Measurements from ENCODE around the gene NTM.

Gene NTM

DNA sequence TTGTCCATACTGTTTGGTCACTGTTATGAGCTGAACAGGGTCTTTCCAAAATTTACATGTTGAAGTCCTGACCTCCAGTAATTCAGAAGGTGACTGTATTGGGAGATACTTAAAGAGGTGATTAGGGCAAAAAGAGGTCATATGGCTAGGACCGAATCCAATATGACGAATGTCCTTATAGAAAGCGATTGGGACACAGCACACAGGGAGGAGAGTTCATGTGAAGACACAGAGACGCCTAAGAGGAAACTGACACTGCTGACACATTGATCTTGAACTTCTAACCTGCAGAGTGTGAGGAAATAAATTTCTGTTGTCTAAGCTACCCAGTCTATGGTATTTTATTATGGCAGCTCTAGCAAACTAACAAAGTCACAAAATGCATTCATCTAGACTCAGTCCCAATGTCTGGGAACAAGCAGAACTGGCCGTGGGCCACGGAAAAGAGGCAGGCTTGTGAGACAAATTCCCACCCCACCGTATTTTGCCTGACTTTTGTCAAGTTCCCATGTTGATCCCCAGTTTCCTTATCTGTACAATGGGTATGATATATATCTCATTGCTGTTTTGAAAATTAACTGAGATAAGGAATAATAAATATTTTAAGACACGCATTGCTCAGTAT lies 295.0 kb downstream of the NTM start:
- H3K36me3 ChIP-seq (ENCODE audit: control insufficient read depth, insufficient read depth, low read length), result no peaks in the 10 kb centered on the region
- no peak overlapping the region for H3K56ac ChIP-seq (ENCODE audit: low read length)
- H3K27me3 ChIP-seq (ENCODE audit: insufficient read depth, low read length, poor library complexity), result no peaks in the 10 kb centered on the region
- H2BK15ac ChIP-seq (replicated peaks; ENCODE audit: low read depth), result no peak overlapping the region
- no peak overlapping the region for H4K5ac ChIP-seq (ENCODE audit: low read length)
- H4K8ac ChIP-seq (ENCODE audit: low read depth, low read length), result no peak overlapping the region
- H2AK5ac ChIP-seq (ENCODE audit: low read length), result no peak overlapping the region
- H3K79me1 ChIP-seq (ENCODE audit: low read length), result no peaks in the 10 kb centered on the region
- H3K27ac ChIP-seq (ENCODE audit: low read depth, low read length), result no peak overlapping the region
- H3K4me2 ChIP-seq (ENCODE audit: low read length), result no peak overlapping the region
- no peak overlapping the region for H3K9ac ChIP-seq (ENCODE audit: low read length)
- no peak overlapping the region for H3K4ac ChIP-seq (ENCODE audit: low read depth, low read length)
- no peak for DNase-seq
- WGBS (ENCODE audit: extremely low coverage, insufficient coverage, low lambda C conversion rate), result no CpG with 5 or more reads among the region's 8 CpGs
- H3K79me2 ChIP-seq (ENCODE audit: control insufficient read depth, insufficient read depth, low read length), result no peaks in the 10 kb centered on the region
- no peak overlapping the region for H3K18ac ChIP-seq (ENCODE audit: low read length)
- H3K4me3 ChIP-seq (ENCODE audit: low read length), result no peak overlapping the region
- H2BK5ac ChIP-seq (ENCODE audit: low read length), result no peak overlapping the region
- H2BK120ac ChIP-seq (ENCODE audit: low read depth, low read length), result no peak overlapping the region
- peaks cover 10% of the 10 kb centered on the region for H3K4me1 ChIP-seq (ENCODE audit: control insufficient read depth, low read depth, low read length)
- no peak overlapping the region for H3K23ac ChIP-seq (ENCODE audit: low read length)

DNA sequence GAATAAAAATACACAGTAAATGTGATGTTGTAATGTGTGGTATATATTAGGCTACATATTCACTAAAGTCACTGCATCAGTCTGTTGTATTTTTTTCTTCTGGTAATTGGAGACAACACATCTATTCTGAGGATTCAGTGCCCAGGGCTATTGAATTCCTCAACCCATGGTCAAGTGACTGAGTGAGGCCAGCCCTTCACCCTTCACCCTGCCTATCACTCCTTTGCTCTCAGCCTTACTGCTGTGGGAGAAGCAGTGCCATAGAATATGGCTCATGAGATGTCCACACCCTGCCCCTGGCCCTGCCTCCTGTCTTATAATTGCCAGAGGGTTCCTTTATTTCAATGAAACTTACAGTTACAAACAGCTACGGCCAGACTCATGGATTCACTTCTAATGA lies 295.6 kb downstream of the NTM start:
- no peak overlapping the region for H3K56ac ChIP-seq (ENCODE audit: low read length)
- no peak for DNase-seq
- no peak overlapping the region for H3K23ac ChIP-seq (ENCODE audit: low read length)
- H3K4ac ChIP-seq (ENCODE audit: low read depth, low read length), result no peak overlapping the region
- no CpG with 5 or more reads among the region's 1 CpG for WGBS (ENCODE audit: extremely low coverage, insufficient coverage, low lambda C conversion rate)
- no peak overlapping the region for H3K18ac ChIP-seq (ENCODE audit: low read length)
- no peak overlapping the region for H2BK120ac ChIP-seq (ENCODE audit: low read depth, low read length)
- no peak overlapping the region for H2BK15ac ChIP-seq (replicated peaks; ENCODE audit: low read depth)
- no peak overlapping the region for H3K4me2 ChIP-seq (ENCODE audit: low read length)
- H3K4me3 ChIP-seq (ENCODE audit: low read length), result no peak overlapping the region
- peaks cover 9% of the 10 kb centered on the region for H3K4me1 ChIP-seq (ENCODE audit: control insufficient read depth, low read depth, low read length)
- H2BK5ac ChIP-seq (ENCODE audit: low read length), result no peak overlapping the region
- no peaks in the 10 kb centered on the region for H3K36me3 ChIP-seq (ENCODE audit: control insufficient read depth, insufficient read depth, low read length)
- no peaks in the 10 kb centered on the region for H3K79me1 ChIP-seq (ENCODE audit: low read length)
- H3K27ac ChIP-seq (ENCODE audit: low read depth, low read length), result no peak overlapping the region
- H2AK5ac ChIP-seq (ENCODE audit: low read length), result no peak overlapping the region
- H4K5ac ChIP-seq (ENCODE audit: low read length), result no peak overlapping the region
- no peaks in the 10 kb centered on the region for H3K27me3 ChIP-seq (ENCODE audit: insufficient read depth, low read length, poor library complexity)
- H3K9ac ChIP-seq (ENCODE audit: low read length), result no peak overlapping the region
- H3K79me2 ChIP-seq (ENCODE audit: control insufficient read depth, insufficient read depth, low read length), result no peaks in the 10 kb centered on the region
- no peak overlapping the region for H4K8ac ChIP-seq (ENCODE audit: low read depth, low read length)

- WGBS (ENCODE audit: extremely low coverage, insufficient coverage, low lambda C conversion rate), result no CpG with 5 or more reads among the region's 5 CpGs
- H3K4me3 ChIP-seq (ENCODE audit: low read length), result no peak overlapping the region
Observed at GRCh38 chr11:131666617-131667016, 296.2 kb downstream of the NTM start.

DNA sequence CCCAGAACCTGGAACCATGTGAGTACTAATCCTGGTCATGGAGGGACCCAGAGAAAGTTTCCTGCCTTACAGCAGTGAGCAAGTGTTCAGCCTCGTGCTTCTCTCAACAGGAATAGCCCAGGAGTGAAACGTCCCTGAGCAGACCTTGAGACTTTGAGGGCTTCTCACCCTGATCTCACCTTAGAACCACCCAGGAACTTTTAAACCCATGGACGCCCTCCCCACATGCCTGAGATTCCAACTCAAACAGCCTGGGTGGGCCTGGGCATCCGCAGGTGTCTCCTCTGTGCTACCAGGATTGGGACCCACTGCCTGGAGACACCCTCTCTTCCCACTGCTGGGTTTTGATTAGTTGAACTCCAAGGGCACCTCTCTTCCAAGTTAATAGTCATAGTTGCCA lies 297.2 kb downstream of the NTM start:
- Histone ChIP-seq H3K4ac (ENCODE audit: low read depth, low read length) (no peak overlapping the region), H3K27ac (ENCODE audit: low read depth, low read length) (no peak overlapping the region), H3K27me3 (ENCODE audit: insufficient read depth, low read length, poor library complexity) (no peaks in the 10 kb centered on the region), H4K5ac (ENCODE audit: low read length) (no peak overlapping the region), H3K18ac (ENCODE audit: low read length) (no peak overlapping the region), H2AK5ac (ENCODE audit: low read length) (no peak overlapping the region), H3K4me1 (ENCODE audit: control insufficient read depth, low read depth, low read length) (peaks cover 4% of the 10 kb centered on the region), H4K8ac (ENCODE audit: low read depth, low read length) (no peak overlapping the region), H3K36me3 (ENCODE audit: control insufficient read depth, insufficient read depth, low read length) (no peaks in the 10 kb centered on the region), H3K56ac (ENCODE audit: low read length) (no peak overlapping the region), H3K23ac (ENCODE audit: low read length) (no peak overlapping the region), H3K9ac (ENCODE audit: low read length) (no peak overlapping the region), H3K79me2 (ENCODE audit: control insufficient read depth, insufficient read depth, low read length) (no peaks in the 10 kb centered on the region), H3K4me3 (ENCODE audit: low read length) (no peak overlapping the region), H3K79me1 (ENCODE audit: low read length) (no peaks in the 10 kb centered on the region), H3K4me2 (ENCODE audit: low read length) (no peak overlapping the region), H2BK120ac (ENCODE audit: low read depth, low read length) (no peak overlapping the region), H2BK5ac (ENCODE audit: low read length) (no peak overlapping the region), H2BK15ac (replicated peaks; ENCODE audit: low read depth) (no peak overlapping the region)
- DNase-seq, result no peak
- WGBS (ENCODE audit: extremely low coverage, insufficient coverage, low lambda C conversion rate), result no CpG with 5 or more reads among the region's 4 CpGs

More at GRCh38 chr11:131666617-131667016, 296.2 kb downstream of the NTM start:
- Histone ChIP-seq H3K4me1 (ENCODE audit: control insufficient read depth, low read depth, low read length) (peaks cover 9% of the 10 kb centered on the region), H3K79me1 (ENCODE audit: low read length) (no peaks in the 10 kb centered on the region), H2BK5ac (ENCODE audit: low read length) (no peak overlapping the region), H4K5ac (ENCODE audit: low read length) (no peak overlapping the region), H2AK5ac (ENCODE audit: low read length) (no peak overlapping the region), H3K18ac (ENCODE audit: low read length) (no peak overlapping the region), H3K27ac (ENCODE audit: low read depth, low read length) (no peak overlapping the region), H3K4me2 (ENCODE audit: low read length) (no peak overlapping the region), H3K79me2 (ENCODE audit: control insufficient read depth, insufficient read depth, low read length) (no peaks in the 10 kb centered on the region), H2BK120ac (ENCODE audit: low read depth, low read length) (no peak overlapping the region), H3K9ac (ENCODE audit: low read length) (no peak overlapping the region), H3K56ac (ENCODE audit: low read length) (no peak overlapping the region), H3K23ac (ENCODE audit: low read length) (no peak overlapping the region), H4K8ac (ENCODE audit: low read depth, low read length) (no peak overlapping the region), H3K36me3 (ENCODE audit: control insufficient read depth, insufficient read depth, low read length) (no peaks in the 10 kb centered on the region), H2BK15ac (replicated peaks; ENCODE audit: low read depth) (no peak overlapping the region), H3K27me3 (ENCODE audit: insufficient read depth, low read length, poor library complexity) (no peaks in the 10 kb centered on the region), H3K4ac (ENCODE audit: low read depth, low read length) (no peak overlapping the region)
- no peak for DNase-seq

DNA sequence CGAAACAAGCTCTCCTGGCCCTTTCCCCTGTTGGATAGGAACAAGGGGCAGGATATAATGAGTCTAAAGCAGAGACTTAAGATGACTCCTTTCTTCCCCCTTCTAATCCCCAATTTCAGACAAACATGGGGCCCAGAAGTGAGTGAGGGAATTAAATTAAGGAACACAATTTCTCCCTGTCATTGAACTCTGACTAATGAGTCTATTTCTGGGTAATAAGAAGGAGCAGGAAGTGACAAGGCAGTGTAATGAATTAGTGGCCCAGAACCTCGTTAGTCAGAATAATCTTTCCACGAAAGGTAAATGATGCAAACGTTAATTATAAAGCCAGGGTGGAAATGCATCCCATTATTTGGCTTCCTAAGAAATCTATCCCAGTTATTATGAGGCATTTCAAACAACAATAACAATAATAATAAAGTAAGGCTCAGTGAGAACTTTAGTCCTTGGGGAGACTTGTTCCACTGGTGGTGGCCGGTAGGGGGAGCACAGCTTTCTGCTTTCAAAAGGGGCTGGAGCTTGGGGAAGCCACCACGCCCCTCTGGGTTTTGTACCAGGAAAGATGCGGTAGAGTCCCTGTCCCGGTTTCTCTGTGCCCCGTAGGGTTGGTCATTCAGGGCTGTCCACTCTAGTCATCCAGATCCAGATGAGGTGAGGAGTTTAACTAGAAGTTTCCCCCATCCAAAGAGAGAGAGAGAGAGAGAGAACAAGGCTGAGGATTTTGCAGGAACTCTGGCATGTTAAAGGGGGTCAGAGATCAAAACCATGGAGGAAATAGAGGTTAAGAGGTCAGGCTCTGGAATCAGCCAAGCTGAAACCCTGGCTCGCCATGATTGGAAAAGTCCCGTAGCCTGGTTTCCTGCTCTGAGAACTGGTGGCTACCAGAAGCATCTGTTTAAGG lies 298.3 kb downstream of the NTM start:
- WGBS (ENCODE audit: extremely low coverage, insufficient coverage, low lambda C conversion rate), result no CpG with 5 or more reads among the region's 11 CpGs
- Histone ChIP-seq H3K56ac (ENCODE audit: low read length) (no peak overlapping the region), H2BK120ac (ENCODE audit: low read depth, low read length) (no peak overlapping the region), H3K23ac (ENCODE audit: low read length) (no peak overlapping the region), H3K9ac (ENCODE audit: low read length) (no peak overlapping the region), H3K4me1 (ENCODE audit: control insufficient read depth, low read depth, low read length) (no peaks in the 10 kb centered on the region), H3K4me3 (ENCODE audit: low read length) (no peak overlapping the region), H4K8ac (ENCODE audit: low read depth, low read length) (no peak overlapping the region), H3K79me2 (ENCODE audit: control insufficient read depth, insufficient read depth, low read length) (no peaks in the 10 kb centered on the region), H2BK5ac (ENCODE audit: low read length) (no peak overlapping the region), H3K4me2 (ENCODE audit: low read length) (no peak overlapping the region), H3K18ac (ENCODE audit: low read length) (no peak overlapping the region), H3K36me3 (ENCODE audit: control insufficient read depth, insufficient read depth, low read length) (no peaks in the 10 kb centered on the region), H3K79me1 (ENCODE audit: low read length) (no peaks in the 10 kb centered on the region), H2AK5ac (ENCODE audit: low read length) (no peak overlapping the region), H3K4ac (ENCODE audit: low read depth, low read length) (no peak overlapping the region), H3K27ac (ENCODE audit: low read depth, low read length) (no peak overlapping the region), H3K27me3 (ENCODE audit: insufficient read depth, low read length, poor library complexity) (no peaks in the 10 kb centered on the region), H4K5ac (ENCODE audit: low read length) (no peak overlapping the region), H2BK15ac (replicated peaks; ENCODE audit: low read depth) (no peak overlapping the region)
- peak; percentile 81 for DNase-seq

Measured in mesendoderm (in vitro differentiated cells).